Measurements from ENCODE around the gene MAP7. TPM values are rescaled to one million over a fixed set of nuclear protein-coding genes. Genes with fewer than 3 reads are reported as not detected.

The MAP7 gene
- total and polyA plus RNA-seq, 5 experiments from 2014 or later: 0.15 to 0.16 TPM; not detected in 3

GRCh38 chr6:136335736-136336363 is 214.4 kb downstream of the MAP7 start:
- Mint-ChIP-seq H3K4me3 (no peak overlapping the region), H3K36me3 (no peaks in the 10 kb centered on the region), H3K4me1 (no peaks in the 10 kb centered on the region), H3K27me3 (peaks cover 0 to 4% (median 0%) of the 10 kb centered on the region in 5 donors), H3K9me3 (no peaks in the 10 kb centered on the region), H3K27ac (no peak overlapping the region)
- ATAC-seq (no peak), DNase-seq (no peak)
- POLR2A ChIA-PET: no interaction called here

- no peak overlapping the region for H3K27ac Mint-ChIP-seq
- ATAC-seq: no peak
- no peaks in the 10 kb centered on the region for H3K4me1 Mint-ChIP-seq
- H3K36me3 Mint-ChIP-seq: no peaks in the 10 kb centered on the region
- DNase-seq: no peak
- H3K9me3 Mint-ChIP-seq: no peaks in the 10 kb centered on the region
- H3K27me3 Mint-ChIP-seq: peaks cover 0 to 4% (median 0%) of the 10 kb centered on the region in 5 donors
- H3K4me3 Mint-ChIP-seq: no peak overlapping the region
- POLR2A ChIA-PET: no interaction called here
Measured at GRCh38 chr6:136334853-136335252, 215.4 kb downstream of the MAP7 start.

- H3K27ac Mint-ChIP-seq: no peak overlapping the region
- H3K27me3 Mint-ChIP-seq: peaks cover 0 to 4% (median 0%) of the 10 kb centered on the region in 5 donors
- no peaks in the 10 kb centered on the region for H3K36me3 Mint-ChIP-seq
- ATAC-seq (no peak), DNase-seq (no peak)
- POLR2A ChIA-PET: no interaction called here
- no peaks in the 10 kb centered on the region for H3K9me3 Mint-ChIP-seq
- H3K4me3 Mint-ChIP-seq: no peak overlapping the region
- H3K4me1 Mint-ChIP-seq: no peaks in the 10 kb centered on the region
Measured at GRCh38 chr6:136334465-136334846, 215.8 kb downstream of the MAP7 start.

GRCh38 chr6:136333824-136334464 is 216.3 kb downstream of the MAP7 start:
- Mint-ChIP-seq H3K27ac (peak overlapping the region in 1 of 10 donors; percentile 1), H3K4me3 (no peak overlapping the region), H3K36me3 (no peaks in the 10 kb centered on the region), H3K9me3 (no peaks in the 10 kb centered on the region), H3K4me1 (no peaks in the 10 kb centered on the region), H3K27me3 (peaks cover 0 to 4% (median 0%) of the 10 kb centered on the region in 5 donors)
- DNase-seq: no peak
- POLR2A ChIA-PET: no interaction called here
- ATAC-seq: no peak

GRCh38 chr6:136331461-136331860 is 218.8 kb downstream of the MAP7 start:
- Mint-ChIP-seq H3K4me1 (no peaks in the 10 kb centered on the region), H3K4me3 (no peak overlapping the region), H3K9me3 (no peaks in the 10 kb centered on the region), H3K36me3 (no peaks in the 10 kb centered on the region), H3K27ac (no peak overlapping the region), H3K27me3 (peaks cover 0 to 4% (median 0%) of the 10 kb centered on the region in 5 donors)
- DNase-seq: no peak
- POLR2A ChIA-PET: interaction anchor here (0.6 kb wide), 1 partner anchor 14 kb away, joined by 3 read pairs; no protein-coding TSS in a partner anchor
- no peak for ATAC-seq

- Mint-ChIP-seq H3K27me3 (peaks cover 0 to 4% (median 0%) of the 10 kb centered on the region in 5 donors), H3K27ac (no peak overlapping the region), H3K4me1 (no peaks in the 10 kb centered on the region), H3K36me3 (no peaks in the 10 kb centered on the region), H3K9me3 (no peaks in the 10 kb centered on the region), H3K4me3 (no peak overlapping the region)
- ATAC-seq (no peak), DNase-seq (no peak)
- POLR2A ChIA-PET: no interaction called here
Measured at GRCh38 chr6:136330634-136331033, 219.6 kb downstream of the MAP7 start.

- H3K36me3 Mint-ChIP-seq: no peaks in the 10 kb centered on the region
- ATAC-seq (peak in 1 of 2 donors; percentile 29), DNase-seq (no peak)
- H3K9me3 Mint-ChIP-seq: no peaks in the 10 kb centered on the region
- no peak overlapping the region for H3K27ac Mint-ChIP-seq
- POLR2A ChIA-PET: no interaction called here
- no peaks in the 10 kb centered on the region for H3K27me3 Mint-ChIP-seq
- H3K4me3 Mint-ChIP-seq: no peak overlapping the region
- H3K4me1 Mint-ChIP-seq: no peaks in the 10 kb centered on the region
Measured at GRCh38 chr6:136326038-136326553, 224.1 kb downstream of the MAP7 start.

- H3K4me1 Mint-ChIP-seq: no peaks in the 10 kb centered on the region
- no peaks in the 10 kb centered on the region for H3K36me3 Mint-ChIP-seq
- H3K27ac Mint-ChIP-seq: no peak overlapping the region
- no peaks in the 10 kb centered on the region for H3K27me3 Mint-ChIP-seq
- DNase-seq (no peak), ATAC-seq (no peak)
- no peaks in the 10 kb centered on the region for H3K9me3 Mint-ChIP-seq
- POLR2A ChIA-PET: no interaction called here
- H3K4me3 Mint-ChIP-seq: no peak overlapping the region
Measured at GRCh38 chr6:136324686-136325380, 225.4 kb downstream of the MAP7 start.

GRCh38 chr6:136323431-136324112 is 226.7 kb downstream of the MAP7 start:
- H3K4me3 Mint-ChIP-seq: no peak overlapping the region
- DNase-seq (no peak), ATAC-seq (no peak)
- no peaks in the 10 kb centered on the region for H3K36me3 Mint-ChIP-seq
- no peak overlapping the region for H3K27ac Mint-ChIP-seq
- H3K9me3 Mint-ChIP-seq: no peaks in the 10 kb centered on the region
- POLR2A ChIA-PET: no interaction called here
- H3K27me3 Mint-ChIP-seq: no peaks in the 10 kb centered on the region
- no peaks in the 10 kb centered on the region for H3K4me1 Mint-ChIP-seq

GRCh38 chr6:136319732-136320131 is 230.5 kb downstream of the MAP7 start:
- H3K27ac Mint-ChIP-seq: no peak overlapping the region
- ATAC-seq (no peak), DNase-seq (no peak)
- H3K36me3 Mint-ChIP-seq: no peaks in the 10 kb centered on the region
- H3K27me3 Mint-ChIP-seq: no peaks in the 10 kb centered on the region
- POLR2A ChIA-PET: no interaction called here
- no peaks in the 10 kb centered on the region for H3K4me1 Mint-ChIP-seq
- H3K4me3 Mint-ChIP-seq: no peak overlapping the region
- no peaks in the 10 kb centered on the region for H3K9me3 Mint-ChIP-seq

- POLR2A ChIA-PET: interaction anchor here (3.7 kb wide), 1 partner anchor 29 kb away, joined by 23 read pairs; the partner anchor contains the start of gene BCLAF1
- DNase-seq: no peak
- no peaks in the 10 kb centered on the region for H3K4me1 Mint-ChIP-seq
- no peak for ATAC-seq
- no peaks in the 10 kb centered on the region for H3K9me3 Mint-ChIP-seq
- no peak overlapping the region for H3K27ac Mint-ChIP-seq
- H3K4me3 Mint-ChIP-seq: no peak overlapping the region
- no peaks in the 10 kb centered on the region for H3K36me3 Mint-ChIP-seq
- no peaks in the 10 kb centered on the region for H3K27me3 Mint-ChIP-seq
Measured at GRCh38 chr6:136318676-136319075, 231.5 kb downstream of the MAP7 start.

- DNase-seq (no peak), ATAC-seq (no peak)
- no peaks in the 10 kb centered on the region for H3K36me3 Mint-ChIP-seq
- no peaks in the 10 kb centered on the region for H3K9me3 Mint-ChIP-seq
- H3K27me3 Mint-ChIP-seq: peaks cover 0 to 4% (median 0%) of the 10 kb centered on the region in 5 donors
- POLR2A ChIA-PET: interaction anchor here (0.7 to 3.7 kb wide), 3 partner anchors 11 to 28 kb away, joined by 3 to 23 read pairs (median 5); partner anchors contain the start of gene BCLAF1
- H3K4me1 Mint-ChIP-seq: no peaks in the 10 kb centered on the region
- no peak overlapping the region for H3K4me3 Mint-ChIP-seq
- no peak overlapping the region for H3K27ac Mint-ChIP-seq
Measured at GRCh38 chr6:136317971-136318370, 232.3 kb downstream of the MAP7 start.
